OCI-LY7 (cell line): ENCODE measurements around the gene CLN5. TPM values are rescaled to one million over a fixed set of nuclear protein-coding genes. Genes with fewer than 3 reads are reported as not detected.

Source experiments
- BruUV-seq: library from RNA; stranded (reverse); fragments of 400-500 nt; replicated peaks from 2 replicates; lab custom pipeline; 2021; lab: Mats Ljungman, UMichigan
- CTCF ChIA-PET: fragments of 300-600 bp; sonication (Branson Sonifier 250); formaldehyde crosslinking; loops from one replicate; lab custom pipeline; 2022; ENCODE audit warnings: antibody characterized with exemption; ENCODE audit not compliant: unreplicated experiment; lab: Charles Lee
- POLR2A ChIA-PET: fragments of 300-600 bp; sonication (Branson Sonifier 250); formaldehyde crosslinking; loops from one replicate; lab custom pipeline; 2022; ENCODE audit warnings: antibody characterized with exemption; lab: Charles Lee
- DNase-seq: peaks from one replicate; pipeline ENCODE4 v3.0.0-alpha.2; 2015; ENCODE audit warnings: low spot score
- H2AFZ ChIP-seq: fragments of 200-600 bp; sonication (generic), shearing (Covaris generic); 2 replicates; pipeline ENCODE4 v1.6.1; 2014; ENCODE audit warnings: mild to moderate bottlenecking, antibody characterized with exemption, low read length, moderate library complexity
- H3K27ac ChIP-seq: fragments of 200-600 bp; sonication (generic); 2 replicates; pipeline ENCODE4 v1.5.1; 2014; ENCODE audit warnings: mixed run types, low read depth, mild to moderate bottlenecking, moderate library complexity, low read length, inconsistent platforms; ENCODE audit not compliant: poor library complexity, severe bottlenecking
- H3K36me3 ChIP-seq: fragments of 200-600 bp; sonication (generic); 2 replicates; pipeline ENCODE4 v1.6.1; 2014; ENCODE audit warnings: mild to moderate bottlenecking, antibody characterized with exemption, low read length, moderate library complexity, mixed read lengths; ENCODE audit not compliant: insufficient read depth
- H3K4me1 ChIP-seq: fragments of 200-600 bp; sonication (generic); 2 replicates; pipeline ENCODE4 v1.5.1; 2014; ENCODE audit warnings: mild to moderate bottlenecking, low read length; ENCODE audit not compliant: insufficient read depth, poor library complexity, severe bottlenecking
- H3K4me2 ChIP-seq: fragments of 200-600 bp; sonication (generic); 2 replicates; pipeline ENCODE4 v1.6.1; 2014; ENCODE audit warnings: mild to moderate bottlenecking, low read length
- H3K4me3 ChIP-seq: fragments of 200-600 bp; sonication (generic); 2 replicates; pipeline ENCODE4 v1.5.1; 2014; ENCODE audit warnings: mild to moderate bottlenecking, low read depth, low read length; ENCODE audit not compliant: poor library complexity, severe bottlenecking
- H3K79me2 ChIP-seq: fragments of 200-600 bp; sonication (generic); 2 replicates; pipeline ENCODE4 v1.6.1; 2016; ENCODE audit warnings: low read depth, mild to moderate bottlenecking, low read length, moderate library complexity, mixed read lengths; ENCODE audit not compliant: insufficient read depth
- H3K9me2 ChIP-seq: fragments of 200-600 bp; sonication (generic); 2 replicates; pipeline ENCODE4 v1.6.1; 2016; ENCODE audit warnings: mild to moderate bottlenecking, low read length, mixed read lengths; ENCODE audit not compliant: insufficient read depth
- H3K9me3 ChIP-seq: fragments of 200-600 bp; sonication (generic); 2 replicates; pipeline ENCODE4 v1.6.1; 2014; ENCODE audit warnings: mild to moderate bottlenecking, mixed run types, low read length, mixed read lengths
- H4K20me1 ChIP-seq: fragments of 200-600 bp; sonication (generic); 2 replicates; pipeline ENCODE4 v1.6.1; 2014; ENCODE audit warnings: mild to moderate bottlenecking, antibody characterized with exemption, low read length, moderate library complexity, mixed read lengths; ENCODE audit not compliant: insufficient read depth
- EZH2phosphoT487 ChIP-seq: fragments of 200-600 bp; sonication (generic); IDR thresholded peaks from 2 replicates; pipeline ENCODE4 v1.6.1; 2018; ENCODE audit warnings: low read depth, borderline replicate concordance, mild to moderate bottlenecking, mixed run types, antibody characterized with exemption, low read length, moderate library complexity, mixed read lengths
- intact Hi-C: fragments of 100-400 bp; cut with micrococcal nuclease; formaldehyde crosslinking; loops from one replicate; pipeline ENCODE4 v1.10.0; 2022; ENCODE audit not compliant: unreplicated experiment
- total RNA-seq, 2 experiments: library from RNA; depleted of rRNA in 1 of 2; stranded (reverse); fragments of >200 nt in 1 of 2; shearing (Covaris generic) in 1 of 2; gene quantifications; 2 replicates each; pipeline ENCODE4 v1.2.3, GENCODE V29; 2014 to 2022
- TF ChIP-seq, protein P1 (sequence below): fragments of 200-600 bp; sonication (generic); conservative IDR thresholded peaks from 2 replicates; pipeline ENCODE4 v1.5.1; 2014; ENCODE audit warnings: mild to moderate bottlenecking, antibody characterized with exemption, low read length, moderate library complexity, mixed read lengths

Gene CLN5
- total RNA-seq, 2 experiments from 2014 or later = 10.1 to 12.7 TPM

DNA sequence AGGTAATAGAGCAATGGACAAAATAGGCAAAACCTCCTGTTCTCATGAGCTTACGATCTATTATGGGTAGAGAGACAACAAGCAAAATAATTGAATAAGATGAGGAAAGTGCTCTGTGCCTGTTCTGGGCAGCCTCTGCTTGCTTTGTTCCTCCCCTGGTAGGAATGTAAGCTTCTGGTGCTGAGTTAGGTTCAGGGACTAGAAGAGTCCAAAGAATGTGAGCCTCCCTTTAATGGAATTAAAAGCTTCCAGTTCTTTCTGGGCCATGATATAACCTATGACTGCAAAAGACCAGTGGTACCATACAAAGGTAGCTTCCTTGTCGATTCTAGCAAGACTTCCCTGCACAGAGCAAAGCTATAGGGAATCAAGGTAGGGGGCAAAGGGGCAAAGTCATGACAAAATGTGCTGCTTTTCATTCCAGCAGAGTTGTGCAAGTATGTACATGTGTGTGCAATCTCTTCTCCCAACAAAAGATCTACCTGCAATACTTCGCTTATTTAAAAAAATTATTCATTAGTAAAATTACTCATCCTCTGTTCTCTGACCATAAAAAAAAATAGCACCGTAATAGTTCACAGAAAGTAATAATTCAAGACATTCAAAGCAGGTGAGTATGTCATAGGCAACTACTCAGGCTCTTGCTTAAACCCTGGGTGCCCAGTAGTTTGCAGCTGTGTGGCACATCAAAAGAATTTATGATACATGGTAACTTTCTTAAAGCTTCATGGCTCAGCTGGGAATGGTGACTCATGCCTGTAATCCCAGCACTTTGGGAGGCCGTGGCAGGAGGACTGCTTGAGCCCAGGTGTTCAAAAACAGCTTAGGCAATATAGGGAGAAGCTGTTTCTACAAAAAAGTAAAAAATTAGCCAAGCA lies 22.2 kb upstream of the CLN5 start:
- no peaks in the 10 kb centered on the region for H3K4me1 ChIP-seq
- no peaks in the 10 kb centered on the region for H3K36me3 ChIP-seq
- H3K9me3 ChIP-seq = no peaks in the 10 kb centered on the region
- CTCF ChIA-PET = no interaction called here
- POLR2A ChIA-PET = interaction anchor here (0.6 to 0.7 kb wide), 3 partner anchors 11 to 145 kb away, joined by 3 to 7 read pairs (median 3); no protein-coding TSS in a partner anchor
- H3K4me2 ChIP-seq = no peak overlapping the region
- no peaks in the 10 kb centered on the region for H3K79me2 ChIP-seq
- no TSS peak for BruUV-seq
- no peak overlapping the region for H3K4me3 ChIP-seq
- DNase-seq = no peak
- H3K9me2 ChIP-seq = no peaks in the 10 kb centered on the region
- intact Hi-C loops = no loop called here
- no peak overlapping the region for H3K27ac ChIP-seq
- no peaks in the 10 kb centered on the region for H4K20me1 ChIP-seq
- no peak for TF ChIP-seq EZH2phosphoT487
- TF ChIP-seq, protein P1, sequence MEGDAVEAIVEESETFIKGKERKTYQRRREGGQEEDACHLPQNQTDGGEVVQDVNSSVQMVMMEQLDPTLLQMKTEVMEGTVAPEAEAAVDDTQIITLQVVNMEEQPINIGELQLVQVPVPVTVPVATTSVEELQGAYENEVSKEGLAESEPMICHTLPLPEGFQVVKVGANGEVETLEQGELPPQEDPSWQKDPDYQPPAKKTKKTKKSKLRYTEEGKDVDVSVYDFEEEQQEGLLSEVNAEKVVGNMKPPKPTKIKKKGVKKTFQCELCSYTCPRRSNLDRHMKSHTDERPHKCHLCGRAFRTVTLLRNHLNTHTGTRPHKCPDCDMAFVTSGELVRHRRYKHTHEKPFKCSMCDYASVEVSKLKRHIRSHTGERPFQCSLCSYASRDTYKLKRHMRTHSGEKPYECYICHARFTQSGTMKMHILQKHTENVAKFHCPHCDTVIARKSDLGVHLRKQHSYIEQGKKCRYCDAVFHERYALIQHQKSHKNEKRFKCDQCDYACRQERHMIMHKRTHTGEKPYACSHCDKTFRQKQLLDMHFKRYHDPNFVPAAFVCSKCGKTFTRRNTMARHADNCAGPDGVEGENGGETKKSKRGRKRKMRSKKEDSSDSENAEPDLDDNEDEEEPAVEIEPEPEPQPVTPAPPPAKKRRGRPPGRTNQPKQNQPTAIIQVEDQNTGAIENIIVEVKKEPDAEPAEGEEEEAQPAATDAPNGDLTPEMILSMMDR = no peak
- no peak overlapping the region for H2AFZ ChIP-seq

DNA sequence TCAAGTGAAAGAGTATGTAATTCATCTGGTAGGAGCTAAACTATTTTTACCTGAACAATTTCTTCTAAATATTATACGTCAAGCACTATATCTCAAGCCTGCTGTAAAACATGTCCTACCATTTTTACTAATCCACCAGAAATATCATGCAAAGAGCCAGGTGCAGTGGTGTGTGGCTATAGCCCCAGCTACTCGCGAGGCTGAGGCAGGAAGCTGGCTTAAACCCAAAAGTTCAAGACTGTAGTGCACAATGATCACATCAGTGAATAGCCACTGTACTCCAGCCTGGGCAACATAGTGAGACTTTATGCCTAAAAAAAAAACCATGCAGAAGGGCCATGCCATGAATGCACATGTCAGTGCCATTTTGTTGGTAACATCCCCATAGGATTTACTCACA lies 20.7 kb upstream of the CLN5 start:
- no TSS peak for BruUV-seq
- Histone ChIP-seq H3K4me1 (no peaks in the 10 kb centered on the region), H3K79me2 (no peaks in the 10 kb centered on the region), H3K9me2 (no peaks in the 10 kb centered on the region), H3K27ac (no peak overlapping the region), H4K20me1 (no peaks in the 10 kb centered on the region), H3K36me3 (no peaks in the 10 kb centered on the region), H3K4me2 (no peak overlapping the region), H3K4me3 (no peak overlapping the region), H3K9me3 (no peaks in the 10 kb centered on the region), H2AFZ (no peak overlapping the region)
- intact Hi-C loops = no loop called here
- no peak for DNase-seq
- ChIA-PET POLR2A (no interaction called here), CTCF (no interaction called here)
- TF ChIP-seq, protein P1 = no peak
- TF ChIP-seq EZH2phosphoT487 = no peak
